AG08396 (cell line): Measurements from ENCODE around the gene BIRC5.
"Not testable (repeated sequence)": the region's sequence is repeated elsewhere in the genome, so short reads cannot be mapped to it uniquely, and the experiment has no call there.

Experiments used
- DNase-seq: peaks from one replicate; pipeline ENCODE4 v3.0.0; 2012; ENCODE audit warnings: low spot score, mixed read lengths

The BIRC5 gene

DNA sequence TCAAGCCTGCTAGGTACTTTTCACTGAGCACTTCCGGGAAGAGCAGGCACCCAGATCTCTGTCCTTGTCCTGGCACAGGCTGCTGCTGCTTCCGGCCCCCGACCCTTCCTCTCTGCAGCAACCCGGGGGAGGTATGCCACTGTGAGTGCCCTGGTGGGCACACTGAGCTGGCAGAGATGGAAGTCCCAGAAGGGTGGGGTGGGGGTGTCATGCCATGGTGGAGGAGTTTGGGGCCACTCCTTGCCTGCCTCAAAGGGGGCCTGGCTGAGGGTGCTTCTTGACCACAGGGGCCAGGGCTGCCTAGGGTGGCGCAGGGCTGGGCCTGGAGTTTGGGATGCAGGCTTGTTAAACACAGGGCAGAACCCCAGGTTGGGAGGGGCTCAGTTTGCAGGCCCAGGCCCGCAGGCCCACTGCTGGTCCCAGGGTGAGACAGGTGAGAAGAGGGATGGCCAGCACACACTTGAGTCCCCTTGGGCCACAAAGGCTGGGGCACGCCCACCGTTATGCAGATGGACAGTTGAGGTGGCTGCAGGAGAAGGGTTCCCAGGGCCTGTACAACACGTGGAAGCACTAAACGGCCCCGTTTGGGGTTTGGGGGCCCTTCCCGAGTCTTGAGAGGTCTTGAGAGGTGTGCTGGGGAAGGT, 26.1 kb downstream of the BIRC5 start:
- no peak for DNase-seq

DNA sequence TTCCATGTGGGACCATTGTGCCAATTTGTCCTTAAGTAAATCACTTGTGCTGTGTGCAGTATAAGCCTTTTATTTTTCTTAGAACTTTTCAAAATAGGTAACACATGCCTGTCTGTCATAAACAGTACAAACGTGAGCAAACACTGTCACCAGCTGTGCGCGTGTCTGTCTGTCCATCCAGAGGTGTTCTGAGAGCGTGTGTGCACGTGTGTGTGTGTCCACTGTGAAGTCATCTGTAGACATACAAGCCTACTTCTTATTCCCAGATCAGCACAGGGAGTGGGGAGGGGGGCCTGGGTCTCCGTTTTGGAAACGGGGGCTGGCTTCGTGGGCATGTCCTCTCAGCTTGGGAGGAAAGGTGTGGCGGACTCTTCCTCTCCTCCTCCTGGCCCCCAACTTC, 26.8 kb downstream of the BIRC5 start:
- no peak for DNase-seq

DNA sequence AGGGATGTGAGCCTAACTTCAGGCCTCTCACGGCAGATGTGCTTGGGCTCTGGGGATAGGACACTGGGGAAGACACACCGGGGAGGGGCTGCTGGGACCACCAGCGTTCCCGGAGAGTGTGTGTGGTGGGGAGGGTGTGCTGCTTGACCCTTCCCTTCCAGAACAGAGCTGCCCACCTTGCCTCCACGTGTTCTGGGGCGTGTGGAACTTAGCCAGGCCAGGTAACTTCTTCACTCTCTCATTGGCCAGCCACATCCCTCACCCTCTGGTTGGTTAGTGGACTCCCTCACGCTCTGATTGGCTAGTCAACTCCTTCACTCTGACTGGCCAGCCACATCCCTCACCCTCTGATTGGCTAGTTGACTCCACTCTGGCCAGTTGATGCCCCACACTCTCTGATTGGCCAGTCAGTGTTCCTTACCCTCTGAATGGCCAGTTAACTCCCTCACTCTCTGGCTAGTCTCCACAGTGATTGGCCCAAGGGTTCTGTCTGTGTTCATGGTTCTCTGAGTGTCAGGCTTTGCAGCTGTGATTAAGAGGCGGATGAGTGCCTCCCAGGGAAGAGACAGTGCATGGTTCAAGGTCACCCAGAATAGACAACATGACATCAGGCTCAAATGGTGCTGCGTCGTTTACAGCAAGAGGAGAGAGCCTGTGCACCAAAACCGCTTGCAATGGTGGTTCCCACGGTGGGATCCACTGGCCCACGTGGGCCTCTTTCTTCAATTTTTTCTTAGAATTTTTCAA, 27.4 kb downstream of the BIRC5 start:
- DNase-seq, result peak; percentile 65

DNA sequence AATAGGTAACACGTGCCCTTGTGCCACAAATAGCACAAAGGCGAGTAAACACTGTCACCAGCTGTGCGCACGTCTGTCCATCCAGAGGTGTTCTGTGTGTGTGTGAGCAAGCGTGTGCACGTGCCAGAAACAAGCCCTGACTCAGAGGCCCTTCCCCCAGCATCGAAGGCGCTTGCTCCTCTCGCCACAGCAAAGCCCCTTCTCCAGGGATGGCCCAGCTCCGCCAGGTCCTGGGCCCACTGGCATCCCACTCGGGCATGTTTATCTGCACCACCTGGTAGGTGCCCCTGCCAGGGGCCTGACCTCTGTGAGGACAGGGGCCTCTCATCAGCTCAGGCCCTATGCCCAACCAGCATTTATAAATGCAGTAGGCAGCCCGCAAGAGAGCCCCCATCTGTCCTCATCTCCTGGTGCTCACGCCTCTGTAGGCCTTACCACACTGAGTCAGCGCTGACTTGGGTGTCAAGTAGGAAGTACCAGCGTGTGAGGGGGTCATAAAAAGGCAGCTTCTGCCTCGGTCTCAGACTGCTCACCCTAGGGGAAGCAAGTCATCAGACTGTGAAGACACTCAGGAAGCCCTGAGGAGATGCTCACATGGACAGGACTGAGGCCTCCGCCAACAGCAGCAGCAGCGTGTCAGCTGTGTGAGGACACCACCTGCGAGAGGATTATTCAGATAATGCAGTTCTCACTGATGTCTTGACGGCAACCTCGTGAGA, 28.1 kb downstream of the BIRC5 start:
- DNase-seq, result no peak

DNA sequence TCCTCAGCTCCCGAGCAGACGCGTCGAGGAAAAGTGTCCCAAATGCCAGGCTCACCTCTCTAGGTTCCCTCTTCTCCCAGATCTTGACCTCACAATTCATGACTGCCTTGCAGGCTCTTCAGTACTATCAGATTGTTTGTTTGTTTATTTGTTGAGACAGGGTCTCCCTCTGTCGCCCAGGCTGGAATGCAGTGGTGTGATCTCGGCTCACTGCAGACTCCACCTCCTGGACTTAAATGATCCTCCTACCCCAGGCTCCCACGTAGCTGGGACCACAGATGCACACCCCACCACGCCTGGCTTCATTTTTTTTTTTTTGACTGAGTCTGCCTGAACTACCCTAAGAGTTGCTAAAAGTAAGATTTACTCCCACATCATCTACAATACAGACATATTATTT, 33.3 kb downstream of the BIRC5 start:
- DNase-seq, result no peak

DNA sequence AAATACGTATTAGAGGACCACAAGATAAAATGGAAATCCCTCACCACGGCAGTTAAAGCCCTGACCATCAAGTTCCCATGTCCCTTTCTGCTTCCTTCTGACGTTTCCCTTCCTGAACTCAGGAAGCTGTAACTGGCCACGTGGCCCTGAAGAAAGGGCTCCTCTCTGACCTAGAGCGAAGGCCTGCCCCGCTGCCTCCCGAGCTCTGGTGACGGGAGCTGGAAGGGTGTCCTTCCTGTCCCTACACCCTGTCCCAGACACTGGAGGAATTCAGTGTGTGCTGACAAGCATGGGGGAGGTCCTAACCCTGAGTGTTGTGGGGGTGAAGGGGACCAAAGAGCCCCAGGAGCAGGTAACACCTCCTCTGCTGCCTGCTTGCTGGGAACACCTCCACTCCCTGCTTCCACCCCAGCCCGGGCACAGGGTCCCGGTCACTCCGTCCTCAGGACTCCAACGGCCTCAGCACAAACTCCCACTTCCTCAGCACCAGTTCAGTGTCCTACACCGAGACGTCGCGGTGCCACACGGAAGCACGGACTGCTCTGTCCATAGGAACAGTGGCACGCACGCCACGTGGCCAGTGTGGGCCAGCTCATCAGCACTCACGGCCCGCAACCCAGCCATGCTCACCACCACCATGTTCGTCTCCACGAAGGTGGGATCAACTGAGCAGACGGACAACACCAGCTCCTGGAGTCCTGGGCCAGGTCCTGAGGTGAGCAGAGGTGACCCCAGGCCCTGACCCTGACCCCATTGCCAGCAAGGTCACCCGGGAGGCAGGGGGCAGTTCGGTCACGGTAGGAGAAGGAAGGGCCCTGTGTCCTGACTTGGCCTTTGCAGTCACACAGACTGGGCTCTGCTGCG, 34.2 kb downstream of the BIRC5 start:
- DNase-seq, result no peak

DNA sequence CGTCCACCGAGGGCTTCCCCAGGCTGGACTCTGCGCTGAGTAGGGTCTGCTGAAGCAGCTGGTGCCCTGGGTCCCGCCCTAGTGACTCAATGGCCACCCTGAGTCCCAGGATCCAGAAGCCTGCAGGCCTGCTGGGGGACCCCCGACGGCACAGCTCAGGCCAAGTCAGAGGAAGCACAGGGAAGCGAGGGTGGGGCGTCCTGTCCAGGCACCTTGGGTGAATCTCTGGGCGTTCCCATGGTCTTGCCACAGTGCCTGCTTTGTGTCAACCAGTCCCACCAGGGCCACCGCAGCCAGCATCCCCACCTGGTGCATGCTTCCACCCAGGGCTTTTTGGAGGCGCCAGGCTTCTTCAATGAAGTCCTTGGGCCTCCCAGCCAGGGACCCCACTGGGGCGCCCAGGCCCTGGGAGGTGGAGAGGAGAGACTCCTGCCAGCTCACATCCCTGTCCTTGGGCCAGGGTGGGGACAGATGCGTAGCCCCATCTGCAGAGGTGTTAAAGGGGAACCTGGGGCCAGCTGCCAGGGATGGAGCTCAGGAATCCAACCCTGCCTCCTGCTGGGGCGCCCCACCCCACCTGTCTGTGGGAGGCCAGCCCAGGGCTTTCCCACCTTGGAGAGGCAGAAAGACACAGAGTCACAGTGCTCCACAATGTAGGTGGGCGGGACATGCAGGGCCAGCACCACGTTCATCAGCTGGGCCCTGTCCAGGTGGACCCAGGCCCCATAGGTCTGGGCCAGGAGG, 35.2 kb downstream of the BIRC5 start:
- DNase-seq, result no peak

DNA sequence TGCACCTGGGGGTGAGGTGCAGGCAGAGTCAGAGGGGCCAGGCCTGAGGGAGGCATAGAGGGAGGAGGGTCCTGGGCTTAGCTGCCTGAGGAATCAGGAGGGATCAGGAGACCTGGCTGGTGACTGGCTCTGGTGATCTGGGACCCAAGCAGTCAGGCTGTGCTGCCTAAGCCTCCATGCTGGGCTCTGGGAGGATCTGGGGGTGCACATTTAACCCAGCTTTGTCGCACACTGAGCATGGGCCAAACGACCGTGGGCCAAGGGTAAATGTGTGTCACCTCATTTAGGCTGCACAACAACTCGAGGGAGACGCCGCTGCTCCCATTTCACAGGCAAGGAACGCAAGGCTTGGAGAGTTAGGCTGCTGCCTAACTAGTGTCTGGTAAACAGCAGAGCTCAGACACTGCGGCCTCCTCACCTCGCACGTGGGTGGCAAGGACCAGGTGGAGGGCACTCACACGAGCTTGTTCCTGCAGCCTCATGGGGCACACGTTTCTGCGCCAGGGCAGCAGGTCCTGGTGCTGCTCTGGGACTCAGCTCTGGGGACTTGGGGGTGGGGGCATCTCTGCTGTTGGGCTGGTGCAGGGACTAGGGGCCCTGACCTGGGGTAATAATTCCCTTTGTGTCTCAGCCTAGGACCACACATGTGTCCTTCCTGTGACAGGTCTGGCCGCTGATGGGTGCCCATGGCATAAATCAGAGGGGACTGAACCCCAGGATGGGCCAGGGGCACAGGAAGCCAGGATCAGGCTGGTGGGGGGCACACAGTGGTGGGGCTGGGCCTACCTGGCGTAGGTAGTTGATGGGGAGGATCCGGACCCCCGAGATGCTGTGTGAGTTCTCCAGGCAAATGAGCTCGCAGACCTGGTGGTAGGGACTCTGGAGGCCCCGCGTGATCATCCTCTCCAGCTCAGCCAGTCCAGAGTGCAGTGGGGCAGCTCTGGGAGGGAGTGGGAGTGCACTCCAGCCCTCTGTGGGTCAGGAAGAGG, 36.1 kb downstream of the BIRC5 start:
- DNase-seq, result no peak

DNA sequence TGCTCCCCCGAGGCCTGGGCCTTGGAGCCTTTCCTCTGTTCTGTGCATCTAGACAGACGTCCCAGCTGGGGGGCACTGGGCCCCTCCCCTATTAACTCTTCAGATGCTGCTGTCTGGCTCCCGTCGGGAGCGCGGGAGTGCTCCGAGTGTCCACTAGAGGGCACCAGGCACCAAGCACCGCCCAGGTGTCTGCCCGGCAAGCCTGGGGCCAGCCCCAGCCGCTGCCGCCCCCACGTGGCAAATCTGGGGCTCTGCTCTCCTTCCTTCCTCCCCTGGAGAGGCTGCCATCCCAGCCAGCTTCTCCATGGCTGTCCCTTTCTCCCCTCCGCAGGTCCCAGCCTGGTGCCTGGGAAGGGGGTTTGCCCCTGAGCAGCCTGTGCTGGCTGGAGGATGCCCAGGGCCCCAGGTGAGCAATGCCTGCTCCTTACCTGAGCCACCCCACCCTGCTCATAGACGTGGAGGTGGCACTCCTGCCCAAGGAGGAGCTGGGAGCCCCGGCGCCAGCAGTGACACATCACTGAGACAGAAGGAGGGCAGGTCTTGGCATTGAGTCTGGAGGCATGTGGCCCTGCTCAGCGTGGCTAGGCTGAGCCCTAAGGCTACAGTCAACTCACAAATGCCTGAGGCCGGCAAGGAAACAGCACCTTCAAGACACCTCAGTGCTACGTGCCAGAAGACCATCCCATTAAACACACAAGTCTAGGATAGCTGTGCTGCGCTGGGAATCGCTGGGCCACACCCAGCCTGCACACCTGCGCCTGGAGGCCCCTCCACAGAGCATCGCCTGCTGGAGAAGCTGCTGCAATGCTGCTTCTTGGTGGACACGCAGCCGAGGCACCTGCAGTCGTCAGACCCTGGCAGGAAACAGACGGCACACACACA, 37.1 kb downstream of the BIRC5 start:
- DNase-seq, result peak; percentile 97

DNA sequence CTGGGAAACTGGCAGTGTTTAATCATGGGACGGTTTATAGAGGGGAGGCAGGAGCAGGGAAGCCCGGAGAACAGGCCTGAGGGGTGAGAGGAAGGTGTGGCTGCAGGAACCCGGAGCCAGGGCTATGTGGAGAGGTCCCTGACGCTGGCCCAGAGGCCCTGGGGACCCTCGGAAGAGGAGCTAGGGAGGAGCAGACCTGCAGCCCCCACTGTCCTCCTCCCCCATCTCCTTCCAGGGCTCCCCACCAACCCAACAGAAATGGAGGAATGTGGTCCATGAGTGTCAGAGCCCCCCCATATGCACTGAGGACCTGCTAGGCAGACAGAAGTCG, 37.7 kb downstream of the BIRC5 start:
- no peak for DNase-seq

DNA sequence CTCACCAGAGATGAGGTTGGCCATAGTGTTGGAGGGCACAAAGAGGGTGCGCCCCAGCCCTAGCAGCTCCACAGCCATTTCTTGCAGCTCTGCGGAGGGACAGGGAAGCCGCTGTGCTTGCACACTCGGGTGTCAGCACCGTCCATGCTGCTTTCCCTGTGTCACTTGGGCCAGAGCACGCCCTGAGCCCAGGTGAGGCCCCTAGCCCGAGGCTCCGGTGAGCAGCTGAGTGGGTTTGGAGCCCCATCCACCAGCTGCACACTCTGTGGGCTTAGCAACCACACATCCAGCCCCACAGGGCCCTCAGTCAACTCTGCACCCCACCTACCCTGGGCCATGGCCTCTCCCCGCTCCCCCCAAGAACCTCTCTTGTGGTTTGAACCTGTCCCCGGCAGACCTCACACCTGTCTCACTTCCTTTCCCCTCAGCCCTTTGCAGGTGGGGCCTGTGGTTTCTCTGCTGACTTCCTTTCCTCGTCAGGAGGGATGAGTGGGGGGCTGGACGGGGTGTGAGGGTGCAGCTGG, 38.1 kb downstream of the BIRC5 start:
- DNase-seq, result no peak

DNA sequence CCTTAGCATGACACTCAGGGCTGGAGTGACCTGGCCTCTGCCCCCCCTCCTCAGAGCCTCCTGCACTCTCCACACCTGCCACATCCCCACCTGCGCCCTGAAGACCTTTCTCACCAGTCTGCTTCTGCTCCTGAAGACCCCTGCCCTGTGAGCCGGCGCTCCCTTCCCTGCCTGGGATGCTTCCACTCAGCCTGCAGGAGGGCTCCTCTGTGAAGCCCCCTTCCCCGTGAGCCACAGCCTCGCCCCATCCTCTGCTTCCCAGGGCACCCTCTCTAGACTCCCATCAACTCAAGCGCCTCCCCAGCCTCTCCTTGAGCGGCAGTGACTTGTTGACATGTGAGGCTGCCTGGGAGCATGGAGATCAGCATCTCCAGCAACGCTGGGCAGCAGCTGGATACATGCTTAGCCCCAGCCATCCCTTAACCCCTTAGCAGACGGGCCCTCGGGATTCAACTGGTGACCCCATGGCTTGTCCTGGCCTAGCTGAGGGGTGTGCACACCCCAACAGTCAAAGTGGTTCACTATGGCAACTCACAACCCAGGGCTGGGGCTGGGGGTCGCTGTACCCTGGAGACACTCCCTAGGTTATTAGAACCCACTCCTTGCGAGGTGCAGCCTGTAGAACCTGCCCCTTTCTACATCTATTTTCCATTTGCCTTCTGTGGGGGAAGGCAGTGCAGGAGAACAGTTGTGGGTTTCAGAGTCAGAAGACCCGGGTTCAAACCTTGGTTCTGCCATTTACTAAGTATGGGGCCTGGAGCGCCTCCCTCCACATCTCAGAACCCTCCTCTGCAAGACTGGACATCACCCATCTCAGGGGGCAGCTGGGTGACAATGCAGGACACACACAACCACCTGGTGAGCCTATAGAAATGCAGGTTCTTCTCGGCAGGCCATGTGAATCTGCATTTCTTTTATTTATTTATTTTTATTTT, 38.9 kb downstream of the BIRC5 start:
- DNase-seq, result no peak

DNA sequence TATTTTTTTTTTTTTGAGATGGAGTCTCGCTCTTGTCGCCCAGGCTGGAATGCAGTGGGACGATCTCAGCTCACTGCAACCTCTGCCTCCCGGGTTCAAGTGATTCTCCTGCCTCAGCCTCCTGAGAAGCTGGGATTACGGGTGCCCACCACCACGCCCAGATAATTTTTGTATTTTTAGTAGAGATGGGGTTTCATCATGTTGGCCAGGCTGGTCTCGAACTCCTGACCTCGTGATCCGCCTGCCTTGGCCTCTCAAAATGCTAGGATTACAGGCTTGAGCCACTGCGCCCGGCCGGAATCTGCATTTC, 39.5 kb downstream of the BIRC5 start:
- DNase-seq, result not testable (repeated sequence)

DNA sequence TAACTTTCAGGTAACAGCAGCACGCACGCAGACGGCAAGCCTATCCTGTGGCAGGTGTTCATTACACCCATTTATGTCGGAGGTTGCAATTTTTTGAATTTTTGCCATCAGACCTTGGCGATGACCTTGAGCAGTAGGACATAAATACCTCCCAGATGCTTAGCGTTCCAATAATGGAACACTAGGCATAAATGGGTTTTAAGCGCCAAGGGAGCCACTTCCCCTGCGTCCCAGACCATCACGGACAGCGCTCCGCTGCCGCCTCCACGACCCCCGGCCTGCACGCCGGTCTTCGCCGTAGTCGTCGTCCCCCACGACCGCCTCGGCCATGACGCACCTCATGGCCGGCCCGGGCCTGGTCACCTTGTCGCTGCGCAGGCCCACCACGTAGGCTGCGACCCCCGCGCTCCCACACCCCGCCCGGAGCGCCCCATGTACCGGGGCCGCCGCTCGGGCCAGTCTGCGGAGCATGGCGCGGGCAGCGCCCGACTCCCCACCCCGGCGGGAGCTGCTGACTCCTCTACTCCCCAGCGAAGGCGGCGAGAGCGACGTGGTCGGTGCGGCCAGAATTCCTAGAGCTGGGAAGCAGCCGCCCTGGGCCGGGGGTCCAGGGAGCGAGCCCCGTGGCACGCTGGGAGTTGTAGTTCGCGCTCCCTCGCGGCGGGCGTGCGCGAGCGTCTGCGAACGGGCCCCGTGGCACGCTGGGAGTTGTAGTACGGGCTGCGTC, 40.1 kb downstream of the BIRC5 start:
- DNase-seq, result peak; percentile 97

DNA sequence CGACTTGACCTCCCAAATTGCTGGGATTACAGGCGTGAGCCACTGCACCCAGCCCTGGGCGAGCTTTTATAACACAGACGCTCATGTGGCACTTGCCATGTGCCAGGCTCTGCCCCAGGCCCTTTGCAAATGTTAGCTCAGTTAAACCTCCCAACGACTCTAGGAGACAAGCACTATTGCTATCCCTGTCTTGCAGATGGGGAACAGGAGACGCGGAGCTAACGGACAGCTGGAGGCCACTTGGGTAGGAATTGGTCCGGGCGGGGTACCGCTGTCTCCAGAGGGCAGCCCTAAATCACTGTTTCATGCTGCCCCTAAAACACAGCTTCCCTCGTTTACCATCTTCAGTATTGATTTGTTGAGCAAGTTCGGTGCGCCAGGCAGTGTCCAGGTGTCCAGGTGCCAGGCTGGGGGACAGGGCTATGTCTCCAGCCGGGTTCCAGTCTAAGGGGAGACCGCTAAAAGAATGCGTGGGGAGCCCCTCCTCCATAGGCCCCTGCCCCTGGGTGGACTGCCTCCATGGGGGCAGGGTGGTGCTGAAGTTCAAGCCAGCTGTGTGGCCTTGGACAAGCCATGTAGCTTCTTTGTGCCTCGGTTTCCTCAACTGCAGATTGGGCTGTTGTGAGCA, 41.1 kb downstream of the BIRC5 start:
- DNase-seq, result no peak

DNA sequence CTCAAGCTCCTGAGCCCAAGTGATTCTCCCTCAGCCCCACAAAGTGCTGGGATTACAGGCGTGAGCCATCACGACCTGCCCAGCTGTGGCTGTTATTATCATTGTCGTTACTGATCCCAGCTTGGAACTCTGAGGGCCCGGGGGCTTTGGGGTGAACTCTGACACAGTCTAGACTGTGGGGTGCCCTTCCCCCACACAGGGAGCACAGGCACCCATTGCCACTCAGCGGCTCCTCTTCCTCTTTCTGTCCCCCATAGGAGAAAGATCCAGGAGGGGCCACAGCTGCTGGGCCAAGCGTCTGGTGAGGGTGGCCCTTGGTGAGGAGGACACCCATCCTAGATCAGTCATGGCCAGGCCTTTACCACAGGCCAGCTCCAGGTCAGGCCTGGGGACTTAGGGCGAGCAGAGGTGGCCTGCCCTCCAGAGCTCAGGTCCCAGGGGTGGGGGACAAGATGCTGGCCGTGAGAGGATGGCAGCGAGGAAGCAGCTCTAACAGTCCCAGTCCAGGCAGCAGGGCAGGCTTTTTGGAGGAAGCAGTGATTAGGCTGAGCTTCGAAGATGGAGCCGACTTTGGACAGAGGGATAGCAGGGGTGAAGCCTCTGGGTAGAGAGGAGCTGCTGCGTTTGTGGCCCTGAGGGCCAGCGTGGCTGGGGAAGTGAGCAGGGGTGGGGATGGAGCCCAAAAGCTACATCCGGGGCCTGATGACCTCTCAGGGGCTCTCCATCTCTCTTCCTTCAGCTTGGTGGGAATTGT, 42.1 kb downstream of the BIRC5 start:
- DNase-seq, result no peak
